B cell (primary cell): ENCODE measurements around the gene CLCN1. TPM values are rescaled to one million over a fixed set of nuclear protein-coding genes. Genes with fewer than 3 reads are reported as not detected.

Experiments used
- ATAC-seq: fragments of 200-7000 bp; cut with Tn5 transposase; one replicate; pipeline ENCODE4 v1.10.0; 2021; ENCODE audit warnings: low read depth, mild to moderate bottlenecking, moderate number of reproducible peaks, moderate library complexity
- CTCF ChIA-PET: fragments of 350-600 bp; sonication (Branson Sonifier 250); formaldehyde crosslinking; loops from one replicate; lab custom pipeline; 2021; ENCODE audit warnings: antibody characterized with exemption, inconsistent platforms; lab: Charles Lee
- POLR2A ChIA-PET: fragments of 350-600 bp; sonication (Branson Sonifier 250); formaldehyde crosslinking; loops from one replicate; lab custom pipeline; 2021; ENCODE audit warnings: antibody characterized with exemption; lab: Charles Lee
- DNase-seq: peaks from one replicate; pipeline ENCODE4 v3.0.0; 2013
- H2AFZ ChIP-seq: 2 replicates; pipeline ENCODE4 v1.6.1; 2012; ENCODE audit warnings: mild to moderate bottlenecking, low read depth, low read length; ENCODE audit not compliant: insufficient read depth, poor library complexity, severe bottlenecking
- H3K27ac ChIP-seq, 2 donors: 1 replicate in 1 of 2; 2 replicates in 1 of 2; pipeline ENCODE4 v1.5.1; 2012 to 2013; ENCODE audit warnings: low read length in 2 of 2, mild to moderate bottlenecking in 2 of 2, moderate library complexity in 1 of 2
- H3K27me3 ChIP-seq, 4 experiments: fragments of 200-600 bp in 1 of 4; sonication (generic) in 1 of 4; replicated peaks in 1 of 4; 1 replicate in 2 of 4; 2 replicates in 2 of 4; pipeline versions ENCODE4 v1.6.1 to v1.7.0; 2013 to 2016; ENCODE audit warnings: low read length in 3 of 4, mild to moderate bottlenecking in 2 of 4, mixed read lengths in 1 of 4, moderate library complexity in 1 of 4; ENCODE audit not compliant: insufficient read depth in 4 of 4, control insufficient read depth in 3 of 4; ENCODE audit errors: control extremely low read depth in 1 of 4
- H3K36me3 ChIP-seq, 2 experiments: replicated peaks in 1 of 2; 1 replicate in 1 of 2; 2 replicates in 1 of 2; pipeline versions ENCODE4 v1.6.1 to v1.7.1; 2013; ENCODE audit warnings: low read length in 1 of 2; ENCODE audit not compliant: insufficient read depth in 2 of 2, control insufficient read depth in 1 of 2; ENCODE audit errors: control extremely low read depth in 1 of 2, extremely low read depth in 1 of 2
- H3K4me1 ChIP-seq, 2 donors: fragments of 200-600 bp in 1 of 2; sonication (generic) in 1 of 2; 1 replicate in 1 of 2; 2 replicates in 1 of 2; pipeline versions ENCODE4 v1.5.1 to v1.6.1; 2013 to 2017; ENCODE audit warnings: low read length in 2 of 2; ENCODE audit not compliant: control insufficient read depth in 2 of 2, insufficient read depth in 2 of 2
- H3K4me2 ChIP-seq: replicated peaks from 2 replicates; pipeline ENCODE3; 2012; ENCODE audit warnings: mild to moderate bottlenecking, low read depth, low read length; ENCODE audit not compliant: poor library complexity, severe bottlenecking
- H3K4me3 ChIP-seq, 5 experiments: fragments of 200-600 bp in 1 of 5; sonication (generic) in 1 of 5; 1 replicate in 3 of 5; 2 replicates in 2 of 5; pipeline versions ENCODE4 v1.5.1 to v1.7.0; 2011 to 2016; ENCODE audit warnings: low read length in 4 of 5, mild to moderate bottlenecking in 4 of 5, low read depth in 2 of 5, control low read depth in 1 of 5, moderate library complexity in 1 of 5; ENCODE audit not compliant: insufficient read depth in 1 of 5; ENCODE audit errors: control extremely low read depth in 1 of 5, extremely low read depth in 1 of 5
- H3K79me2 ChIP-seq: fragments of 200-600 bp; sonication (generic); one replicate; pipeline ENCODE4 v1.6.0; 2016; ENCODE audit warnings: low read length; ENCODE audit not compliant: control insufficient read depth, insufficient read depth
- H3K9ac ChIP-seq: fragments of 200-600 bp; sonication (generic); 2 replicates; pipeline ENCODE4 v1.6.1; 2017; ENCODE audit warnings: mild to moderate bottlenecking, low read length, moderate library complexity
- H3K9me3 ChIP-seq, 3 donors: one replicate each; pipeline versions ENCODE4 v1.6.1 to v1.7.1; 2013; ENCODE audit warnings: low read length in 2 of 3; ENCODE audit not compliant: control insufficient read depth in 2 of 3, insufficient read depth in 1 of 3; ENCODE audit errors: control extremely low read depth in 1 of 3
- H4K20me1 ChIP-seq: 2 replicates; pipeline ENCODE4 v1.6.0; 2012; ENCODE audit warnings: mild to moderate bottlenecking, low read length; ENCODE audit not compliant: insufficient read depth, control insufficient read depth, poor library complexity, severe bottlenecking
- H3K27ac Mint-ChIP-seq: one replicate; pipeline ENCODE4 v1.8.0; 2021; ENCODE audit warnings: mixed read lengths
- H3K27me3 Mint-ChIP-seq: one replicate; pipeline ENCODE4 v1.8.0; 2021; ENCODE audit warnings: mixed read lengths
- H3K4me1 Mint-ChIP-seq: one replicate; pipeline ENCODE4 v1.8.0; 2021; ENCODE audit warnings: mixed read lengths
- H3K4me3 Mint-ChIP-seq: one replicate; pipeline ENCODE4 v1.8.0; 2021; ENCODE audit warnings: mixed read lengths
- H3K9me3 Mint-ChIP-seq: one replicate; pipeline ENCODE4 v1.8.0; 2022; ENCODE audit warnings: mixed read lengths; ENCODE audit not compliant: insufficient read depth
- EZH2 ChIP-seq: IDR thresholded peaks from 2 replicates; pipeline ENCODE4 v1.6.1; 2012; ENCODE audit warnings: borderline replicate concordance, low read depth, mild to moderate bottlenecking, moderate library complexity, low read length; ENCODE audit not compliant: insufficient read depth, poor library complexity, severe bottlenecking
- WGBS: methylation state at CpG from one replicate; pipeline ENCODE4 v1.1.5; 2013; ENCODE audit warnings: missing lambda C conversion rate; ENCODE audit not compliant: insufficient coverage; 5-methylcytosine and 5-hydroxymethylcytosine counted together
- intact Hi-C: fragments of 100-400 bp; cut with micrococcal nuclease; formaldehyde crosslinking; loops from one replicate; pipeline ENCODE4 v1.10.0; 2022
- polyA plus RNA-seq: library from polyadenylated mRNA; depleted of rRNA; stranded (reverse); fragments of >200 nt; gene quantifications from 2 replicates; pipeline ENCODE4 v1.2.3, GENCODE V29; 2012
- total RNA-seq, 2 donors: library from RNA; stranded (reverse); fragments of 120-200 nt in 1 of 2; gene quantifications; 1 replicate in 1 of 2; 2 replicates in 1 of 2; pipeline versions ENCODE4 v1.2.3 to v1.2.4, GENCODE V29; 2013 to 2022
- TF ChIP-seq, protein P1 (sequence below): fragments of 200-600 bp; IDR thresholded peaks from one replicate; pipeline ENCODE4 v1.8.0; 2022; ENCODE audit warnings: antibody characterized with exemption, mild to moderate bottlenecking

Gene CLCN1
- total and polyA plus RNA-seq, 2 donors (not counting 1 experiment from before 2014, with no cell fraction given): not detected

DNA sequence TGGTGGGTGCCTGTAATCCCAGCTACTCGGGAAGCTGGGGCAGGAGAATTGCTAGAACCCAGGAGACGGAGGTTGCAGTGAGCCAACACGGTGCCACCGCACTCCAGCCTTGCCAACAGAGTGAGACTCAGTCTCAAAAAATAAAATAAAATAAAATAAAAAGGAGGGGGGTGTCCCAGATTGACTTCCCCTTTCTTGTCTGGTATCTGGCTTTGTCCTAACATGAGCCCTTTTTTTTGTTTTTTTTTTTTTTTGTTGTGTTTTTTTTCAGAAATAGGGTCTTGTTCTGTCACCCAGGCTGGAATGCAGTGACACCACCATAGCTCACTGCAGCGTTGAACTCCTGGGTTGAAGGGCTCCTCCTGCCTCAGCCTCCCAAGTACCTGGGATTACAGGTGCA is 23.0 kb upstream of the CLCN1 start:
- Mint-ChIP-seq H3K9me3 (no peaks in the 10 kb centered on the region), H3K27me3 (no peaks in the 10 kb centered on the region), H3K27ac (no peak overlapping the region), H3K4me3 (no peak overlapping the region), H3K4me1 (peaks cover 58% of the 10 kb centered on the region)
- WGBS: no CpG with 5 or more reads among the region's 5 CpGs
- Histone ChIP-seq H3K4me3 (no peak overlapping the region), H3K79me2 (peaks cover 68% of the 10 kb centered on the region), H3K27me3 (no peaks in the 10 kb centered on the region), H3K4me1 (peaks cover 26 to 27% of the 10 kb centered on the region in 2 donors), H3K4me2 (no peak overlapping the region), H3K9ac (no peak overlapping the region), H3K36me3 (peaks cover 7 to 61% of the 10 kb centered on the region in 2 experiments), H4K20me1 (peaks cover 53% of the 10 kb centered on the region), H2AFZ (no peak overlapping the region), H3K27ac (no peak overlapping the region), H3K9me3 (no peaks in the 10 kb centered on the region)
- no peak for ATAC-seq
- TF ChIP-seq, protein P1, sequence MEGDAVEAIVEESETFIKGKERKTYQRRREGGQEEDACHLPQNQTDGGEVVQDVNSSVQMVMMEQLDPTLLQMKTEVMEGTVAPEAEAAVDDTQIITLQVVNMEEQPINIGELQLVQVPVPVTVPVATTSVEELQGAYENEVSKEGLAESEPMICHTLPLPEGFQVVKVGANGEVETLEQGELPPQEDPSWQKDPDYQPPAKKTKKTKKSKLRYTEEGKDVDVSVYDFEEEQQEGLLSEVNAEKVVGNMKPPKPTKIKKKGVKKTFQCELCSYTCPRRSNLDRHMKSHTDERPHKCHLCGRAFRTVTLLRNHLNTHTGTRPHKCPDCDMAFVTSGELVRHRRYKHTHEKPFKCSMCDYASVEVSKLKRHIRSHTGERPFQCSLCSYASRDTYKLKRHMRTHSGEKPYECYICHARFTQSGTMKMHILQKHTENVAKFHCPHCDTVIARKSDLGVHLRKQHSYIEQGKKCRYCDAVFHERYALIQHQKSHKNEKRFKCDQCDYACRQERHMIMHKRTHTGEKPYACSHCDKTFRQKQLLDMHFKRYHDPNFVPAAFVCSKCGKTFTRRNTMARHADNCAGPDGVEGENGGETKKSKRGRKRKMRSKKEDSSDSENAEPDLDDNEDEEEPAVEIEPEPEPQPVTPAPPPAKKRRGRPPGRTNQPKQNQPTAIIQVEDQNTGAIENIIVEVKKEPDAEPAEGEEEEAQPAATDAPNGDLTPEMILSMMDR: no peak
- no peak for TF ChIP-seq EZH2
- no peak for DNase-seq
- intact Hi-C loops: no loop called here
- POLR2A ChIA-PET: interaction anchor here (0.7 kb wide), 1 partner anchor 65 kb away, joined by 5 read pairs; no protein-coding TSS in a partner anchor
- CTCF ChIA-PET: interaction anchor here (1.7 to 4.1 kb wide), 2 partner anchors 12 to 52 kb away, joined by 4 to 29 read pairs; no protein-coding TSS in a partner anchor

DNA sequence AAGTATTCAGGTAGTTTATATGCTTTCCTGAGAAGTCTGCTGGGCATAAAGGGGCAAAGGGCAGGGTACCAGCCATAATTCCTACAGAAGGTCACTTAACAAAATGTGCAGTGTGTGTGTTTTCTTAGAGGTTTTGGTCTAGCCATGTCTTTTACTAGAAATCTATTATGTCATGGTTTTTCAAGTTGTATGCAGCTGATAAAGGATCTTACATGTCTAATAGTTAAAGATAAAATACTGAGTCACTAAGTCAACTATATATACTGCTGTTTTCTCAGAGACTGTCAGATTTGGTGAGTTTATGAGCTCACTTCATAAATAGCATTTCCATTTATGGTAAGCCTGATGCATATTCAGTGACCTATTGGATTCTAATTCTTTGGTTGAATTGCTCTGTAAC is 20.0 kb upstream of the CLCN1 start:
- Mint-ChIP-seq H3K9me3 (no peaks in the 10 kb centered on the region), H3K4me3 (no peak overlapping the region), H3K27me3 (no peaks in the 10 kb centered on the region), H3K27ac (no peak overlapping the region), H3K4me1 (peaks cover 41% of the 10 kb centered on the region)
- Histone ChIP-seq H3K27ac (no peak overlapping the region), H3K27me3 (no peaks in the 10 kb centered on the region), H3K4me3 (no peak overlapping the region), H3K9me3 (no peaks in the 10 kb centered on the region), H3K9ac (no peak overlapping the region), H3K4me2 (no peak overlapping the region), H3K4me1 (peaks cover 6 to 7% of the 10 kb centered on the region in 2 donors), H3K79me2 (peaks cover 50% of the 10 kb centered on the region), H2AFZ (no peak overlapping the region), H3K36me3 (peaks cover 7 to 91% of the 10 kb centered on the region in 2 experiments), H4K20me1 (peaks cover 49% of the 10 kb centered on the region)
- ATAC-seq (no peak), DNase-seq (no peak)
- CTCF ChIA-PET: interaction anchor here (0.7 to 3.5 kb wide), 6 partner anchors 8 to 91 kb away, joined by 3 to 14 read pairs (median 4); partner anchors contain the start of gene CASP2
- TF ChIP-seq, protein P1: no peak
- no peak for TF ChIP-seq EZH2
- intact Hi-C loops: no loop called here
- POLR2A ChIA-PET: no interaction called here
